Right lobe of liver (tissue), 4 donors: Measurements from ENCODE around the gene HTRA2.

Source experiments
- CTCF ChIP-seq, 4 donors: fragments of 200-600 bp in 3 of 4; fragments of 450-650 bp in 1 of 4; IDR thresholded peaks; one replicate each; pipeline versions ENCODE4 v1.5.1 to v1.8.0; 2016 to 2022; ENCODE audit warnings: antibody characterized with exemption in 4 of 4, mild to moderate bottlenecking in 2 of 4
- POLR2A ChIP-seq: fragments of 450-650 bp; IDR thresholded peaks from one replicate; pipeline ENCODE4 v1.6.1; 2017; ENCODE audit warnings: antibody characterized with exemption, mild to moderate bottlenecking
- donor health status: DM: no; HTN: no; CAD: no.
- donor health status: DM: no; HTN: no; CAD: no.
- donor health status: DM: no; HTN: yes; CAD: no.

- TF ChIP-seq CTCF (IDR thresholded peaks at IDR 0.05) = no peak
- no peak for TF ChIP-seq POLR2A
Observed at GRCh38 chr2:74551530-74551929, 21.8 kb downstream of the HTRA2 start.
